WTC11 (cell line): ENCODE data around the gene GLIPR2. TPM values are rescaled to one million over a fixed set of nuclear protein-coding genes. Genes with fewer than 3 reads are reported as not detected.

ENCODE experiments used
- ATAC-seq: fragments of 200-7000 bp; cut with Tn5 transposase; 2 replicates; pipeline ENCODE4 v1.10.0; 2021; ENCODE audit warnings: mild to moderate bottlenecking, moderate library complexity
- CTCF ChIA-PET: fragments of 300-600 bp; sonication (Branson Sonifier 250); formaldehyde crosslinking; loops from one replicate; lab custom pipeline; 2021; ENCODE audit warnings: antibody characterized with exemption; lab: Charles Lee
- POLR2A ChIA-PET: fragments of 350-600 bp; sonication (Branson Sonifier 250); formaldehyde crosslinking; loops from one replicate; lab custom pipeline; 2021; ENCODE audit warnings: antibody characterized with exemption; lab: Charles Lee
- DNase-seq: peaks from one replicate; pipeline ENCODE4 v3.0.0; 2021; ENCODE audit warnings: low spot score
- H3K27ac Mint-ChIP-seq: 2 replicates; pipeline ENCODE4 v1.8.0; 2021; ENCODE audit warnings: mixed read lengths
- H3K27me3 Mint-ChIP-seq: 2 replicates; pipeline ENCODE4 v1.8.0; 2021; ENCODE audit warnings: low read depth, mild to moderate bottlenecking, moderate library complexity, mixed read lengths
- H3K36me3 Mint-ChIP-seq: 2 replicates; pipeline ENCODE4 v1.8.0; 2021; ENCODE audit warnings: mixed read lengths
- H3K4me1 Mint-ChIP-seq: 2 replicates; pipeline ENCODE4 v1.8.0; 2022; ENCODE audit warnings: mixed read lengths
- H3K4me3 Mint-ChIP-seq: 2 replicates; pipeline ENCODE4 v1.8.0; 2021; ENCODE audit warnings: mild to moderate bottlenecking, moderate library complexity, mixed read lengths
- H3K9me3 Mint-ChIP-seq: 2 replicates; pipeline ENCODE4 v1.8.0; 2021; ENCODE audit warnings: mixed read lengths
- HMGA2 ChIP-seq: fragments of 250-450 bp; sonication (Bioruptor Pico); IDR thresholded peaks from 2 replicates; pipeline ENCODE4 v1.4.0; 2021; ENCODE audit warnings: mild to moderate bottlenecking, moderate library complexity
- NR1H2 ChIP-seq: sonication (generic); formaldehyde crosslinking; IDR thresholded peaks from 2 replicates; pipeline ENCODE4 v1.9.0; 2021; ENCODE audit warnings: mild to moderate bottlenecking, moderate library complexity, missing genetic modification reagents
- TCF7 ChIP-seq: sonication (generic); formaldehyde crosslinking; IDR thresholded peaks from 2 replicates; pipeline ENCODE4 v1.8.0; 2022; ENCODE audit warnings: mild to moderate bottlenecking, low read depth, missing genetic modification reagents, moderate library complexity
- TEAD1 ChIP-seq: sonication (generic); formaldehyde crosslinking; IDR thresholded peaks from 2 replicates; pipeline ENCODE4 v1.8.0; 2022; ENCODE audit warnings: mild to moderate bottlenecking, missing genetic modification reagents
- ZBTB21 ChIP-seq: sonication (generic); formaldehyde crosslinking; IDR thresholded peaks from 2 replicates; pipeline ENCODE4 v1.8.1; 2023; ENCODE audit warnings: mild to moderate bottlenecking, missing genetic modification reagents, borderline replicate concordance
- ZNF263 ChIP-seq: sonication (generic); formaldehyde crosslinking; IDR thresholded peaks from 2 replicates; pipeline ENCODE4 v1.8.1; 2022; ENCODE audit warnings: low read depth, mild to moderate bottlenecking, moderate library complexity, missing genetic modification reagents
- ZNF671 ChIP-seq: fragments of 250-450 bp; sonication (Bioruptor Pico); IDR thresholded peaks from 2 replicates; pipeline ENCODE4 v1.8.0; 2021; ENCODE audit warnings: mild to moderate bottlenecking
- total RNA-seq: library from RNA; stranded (reverse); gene quantifications from 3 replicates; pipeline ENCODE4 v1.2.3, GENCODE V29; 2021
- TF ChIP-seq, protein P1 (sequence below): sonication (generic); formaldehyde crosslinking; IDR thresholded peaks from 2 replicates; pipeline ENCODE4 v1.8.1; 2023; ENCODE audit warnings: mild to moderate bottlenecking, missing genetic modification reagents, moderate library complexity
- TF ChIP-seq, protein P2 (sequence below): sonication (generic); formaldehyde crosslinking; conservative IDR thresholded peaks from 2 replicates; pipeline ENCODE4 v1.8.1; 2023; ENCODE audit warnings: mild to moderate bottlenecking, low read depth, missing genetic modification reagents, moderate library complexity
- TF ChIP-seq, protein P3 (sequence below): sonication (generic); formaldehyde crosslinking; IDR thresholded peaks from 2 replicates; pipeline ENCODE4 v1.8.1; 2023; ENCODE audit warnings: mild to moderate bottlenecking, missing genetic modification reagents
- TF ChIP-seq, protein P4 (sequence below): sonication (generic); formaldehyde crosslinking; IDR thresholded peaks from 2 replicates; pipeline ENCODE4 v1.8.1; 2022; ENCODE audit warnings: missing genetic modification reagents, borderline replicate concordance
- TF ChIP-seq, protein P5 (sequence below): fragments of 250-450 bp; sonication (Bioruptor Pico); IDR thresholded peaks from 2 replicates; pipeline ENCODE4 v1.8.0; 2021; ENCODE audit warnings: mild to moderate bottlenecking
- TF ChIP-seq, protein P6 (sequence below): sonication (generic); formaldehyde crosslinking; IDR thresholded peaks from 2 replicates; pipeline ENCODE4 v1.8.0; 2023; ENCODE audit warnings: missing genetic modification reagents
- TF ChIP-seq, protein P7 (sequence below): sonication (generic); formaldehyde crosslinking; IDR thresholded peaks from 2 replicates; pipeline ENCODE4 v1.8.1; 2022; ENCODE audit warnings: mild to moderate bottlenecking, moderate library complexity, missing genetic modification reagents
- TF ChIP-seq, protein P8 (sequence below): sonication (generic); formaldehyde crosslinking; IDR thresholded peaks from 2 replicates; pipeline ENCODE4 v1.8.0; 2023; ENCODE audit warnings: missing genetic modification reagents, mild to moderate bottlenecking, borderline replicate concordance
- TF ChIP-seq, protein P9 (sequence below): fragments of 250-450 bp; sonication (Bioruptor Pico); IDR thresholded peaks from 2 replicates; pipeline ENCODE4 v1.9.0; 2021; ENCODE audit warnings: moderate library complexity, mild to moderate bottlenecking, inconsistent platforms, borderline replicate concordance

Gene GLIPR2
- total RNA-seq, 1 experiment from 2014 or later, result 3.7 TPM

DNA sequence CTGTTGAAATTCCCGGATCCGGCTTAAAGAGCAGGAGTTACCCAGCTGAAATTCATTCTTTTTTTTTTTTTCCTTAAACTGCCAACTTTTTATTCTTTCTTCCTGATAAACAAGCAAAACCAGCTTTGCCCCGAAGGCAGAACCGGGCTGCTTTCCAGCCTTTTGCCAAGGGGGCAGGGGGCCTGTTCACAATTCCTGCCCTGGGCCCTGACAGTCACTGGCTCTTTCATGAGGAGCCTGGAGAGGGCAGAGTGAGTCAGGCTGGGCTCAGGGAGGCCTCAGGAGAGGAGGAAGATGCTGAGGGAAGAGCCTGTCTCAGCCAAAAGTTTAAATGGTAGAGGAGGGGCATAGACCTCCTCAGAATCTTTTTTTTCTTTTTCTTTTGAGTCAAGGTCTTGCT is 4.8 kb downstream of the GLIPR2 start:
- TF ChIP-seq ZBTB21 (CRISPR knock-in tag), result no peak
- TF ChIP-seq, protein P1, sequence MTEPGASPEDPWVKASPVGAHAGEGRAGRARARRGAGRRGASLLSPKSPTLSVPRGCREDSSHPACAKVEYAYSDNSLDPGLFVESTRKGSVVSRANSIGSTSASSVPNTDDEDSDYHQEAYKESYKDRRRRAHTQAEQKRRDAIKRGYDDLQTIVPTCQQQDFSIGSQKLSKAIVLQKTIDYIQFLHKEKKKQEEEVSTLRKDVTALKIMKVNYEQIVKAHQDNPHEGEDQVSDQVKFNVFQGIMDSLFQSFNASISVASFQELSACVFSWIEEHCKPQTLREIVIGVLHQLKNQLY, result no peak
- TF ChIP-seq, protein P2, sequence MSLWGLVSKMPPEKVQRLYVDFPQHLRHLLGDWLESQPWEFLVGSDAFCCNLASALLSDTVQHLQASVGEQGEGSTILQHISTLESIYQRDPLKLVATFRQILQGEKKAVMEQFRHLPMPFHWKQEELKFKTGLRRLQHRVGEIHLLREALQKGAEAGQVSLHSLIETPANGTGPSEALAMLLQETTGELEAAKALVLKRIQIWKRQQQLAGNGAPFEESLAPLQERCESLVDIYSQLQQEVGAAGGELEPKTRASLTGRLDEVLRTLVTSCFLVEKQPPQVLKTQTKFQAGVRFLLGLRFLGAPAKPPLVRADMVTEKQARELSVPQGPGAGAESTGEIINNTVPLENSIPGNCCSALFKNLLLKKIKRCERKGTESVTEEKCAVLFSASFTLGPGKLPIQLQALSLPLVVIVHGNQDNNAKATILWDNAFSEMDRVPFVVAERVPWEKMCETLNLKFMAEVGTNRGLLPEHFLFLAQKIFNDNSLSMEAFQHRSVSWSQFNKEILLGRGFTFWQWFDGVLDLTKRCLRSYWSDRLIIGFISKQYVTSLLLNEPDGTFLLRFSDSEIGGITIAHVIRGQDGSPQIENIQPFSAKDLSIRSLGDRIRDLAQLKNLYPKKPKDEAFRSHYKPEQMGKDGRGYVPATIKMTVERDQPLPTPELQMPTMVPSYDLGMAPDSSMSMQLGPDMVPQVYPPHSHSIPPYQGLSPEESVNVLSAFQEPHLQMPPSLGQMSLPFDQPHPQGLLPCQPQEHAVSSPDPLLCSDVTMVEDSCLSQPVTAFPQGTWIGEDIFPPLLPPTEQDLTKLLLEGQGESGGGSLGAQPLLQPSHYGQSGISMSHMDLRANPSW (CRISPR knock-in tag), result no peak
- TF ChIP-seq TEAD1 (CRISPR knock-in tag), result no peak
- TF ChIP-seq ZNF263 (CRISPR knock-in tag), result no peak
- no peak for TF ChIP-seq ZNF671
- TF ChIP-seq, protein P3, sequence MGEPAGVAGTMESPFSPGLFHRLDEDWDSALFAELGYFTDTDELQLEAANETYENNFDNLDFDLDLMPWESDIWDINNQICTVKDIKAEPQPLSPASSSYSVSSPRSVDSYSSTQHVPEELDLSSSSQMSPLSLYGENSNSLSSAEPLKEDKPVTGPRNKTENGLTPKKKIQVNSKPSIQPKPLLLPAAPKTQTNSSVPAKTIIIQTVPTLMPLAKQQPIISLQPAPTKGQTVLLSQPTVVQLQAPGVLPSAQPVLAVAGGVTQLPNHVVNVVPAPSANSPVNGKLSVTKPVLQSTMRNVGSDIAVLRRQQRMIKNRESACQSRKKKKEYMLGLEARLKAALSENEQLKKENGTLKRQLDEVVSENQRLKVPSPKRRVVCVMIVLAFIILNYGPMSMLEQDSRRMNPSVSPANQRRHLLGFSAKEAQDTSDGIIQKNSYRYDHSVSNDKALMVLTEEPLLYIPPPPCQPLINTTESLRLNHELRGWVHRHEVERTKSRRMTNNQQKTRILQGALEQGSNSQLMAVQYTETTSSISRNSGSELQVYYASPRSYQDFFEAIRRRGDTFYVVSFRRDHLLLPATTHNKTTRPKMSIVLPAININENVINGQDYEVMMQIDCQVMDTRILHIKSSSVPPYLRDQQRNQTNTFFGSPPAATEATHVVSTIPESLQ (CRISPR knock-in tag), result no peak
- no peak for TF ChIP-seq HMGA2 (CRISPR knock-in tag)
- TF ChIP-seq, protein P4, sequence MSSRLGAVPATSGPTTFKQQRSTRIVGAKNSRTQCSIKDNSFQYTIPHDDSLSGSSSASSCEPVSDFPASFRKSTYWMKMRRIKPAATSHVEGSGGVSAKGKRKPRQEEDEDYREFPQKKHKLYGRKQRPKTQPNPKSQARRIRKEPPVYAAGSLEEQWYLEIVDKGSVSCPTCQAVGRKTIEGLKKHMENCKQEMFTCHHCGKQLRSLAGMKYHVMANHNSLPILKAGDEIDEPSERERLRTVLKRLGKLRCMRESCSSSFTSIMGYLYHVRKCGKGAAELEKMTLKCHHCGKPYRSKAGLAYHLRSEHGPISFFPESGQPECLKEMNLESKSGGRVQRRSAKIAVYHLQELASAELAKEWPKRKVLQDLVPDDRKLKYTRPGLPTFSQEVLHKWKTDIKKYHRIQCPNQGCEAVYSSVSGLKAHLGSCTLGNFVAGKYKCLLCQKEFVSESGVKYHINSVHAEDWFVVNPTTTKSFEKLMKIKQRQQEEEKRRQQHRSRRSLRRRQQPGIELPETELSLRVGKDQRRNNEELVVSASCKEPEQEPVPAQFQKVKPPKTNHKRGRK (CRISPR knock-in tag), result no peak
- TF ChIP-seq, protein P5, sequence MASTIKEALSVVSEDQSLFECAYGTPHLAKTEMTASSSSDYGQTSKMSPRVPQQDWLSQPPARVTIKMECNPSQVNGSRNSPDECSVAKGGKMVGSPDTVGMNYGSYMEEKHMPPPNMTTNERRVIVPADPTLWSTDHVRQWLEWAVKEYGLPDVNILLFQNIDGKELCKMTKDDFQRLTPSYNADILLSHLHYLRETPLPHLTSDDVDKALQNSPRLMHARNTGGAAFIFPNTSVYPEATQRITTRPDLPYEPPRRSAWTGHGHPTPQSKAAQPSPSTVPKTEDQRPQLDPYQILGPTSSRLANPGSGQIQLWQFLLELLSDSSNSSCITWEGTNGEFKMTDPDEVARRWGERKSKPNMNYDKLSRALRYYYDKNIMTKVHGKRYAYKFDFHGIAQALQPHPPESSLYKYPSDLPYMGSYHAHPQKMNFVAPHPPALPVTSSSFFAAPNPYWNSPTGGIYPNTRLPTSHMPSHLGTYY, result no peak
- TF ChIP-seq, protein P6, sequence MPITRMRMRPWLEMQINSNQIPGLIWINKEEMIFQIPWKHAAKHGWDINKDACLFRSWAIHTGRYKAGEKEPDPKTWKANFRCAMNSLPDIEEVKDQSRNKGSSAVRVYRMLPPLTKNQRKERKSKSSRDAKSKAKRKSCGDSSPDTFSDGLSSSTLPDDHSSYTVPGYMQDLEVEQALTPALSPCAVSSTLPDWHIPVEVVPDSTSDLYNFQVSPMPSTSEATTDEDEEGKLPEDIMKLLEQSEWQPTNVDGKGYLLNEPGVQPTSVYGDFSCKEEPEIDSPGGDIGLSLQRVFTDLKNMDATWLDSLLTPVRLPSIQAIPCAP (CRISPR knock-in tag), result no peak
- TF ChIP-seq, protein P7, sequence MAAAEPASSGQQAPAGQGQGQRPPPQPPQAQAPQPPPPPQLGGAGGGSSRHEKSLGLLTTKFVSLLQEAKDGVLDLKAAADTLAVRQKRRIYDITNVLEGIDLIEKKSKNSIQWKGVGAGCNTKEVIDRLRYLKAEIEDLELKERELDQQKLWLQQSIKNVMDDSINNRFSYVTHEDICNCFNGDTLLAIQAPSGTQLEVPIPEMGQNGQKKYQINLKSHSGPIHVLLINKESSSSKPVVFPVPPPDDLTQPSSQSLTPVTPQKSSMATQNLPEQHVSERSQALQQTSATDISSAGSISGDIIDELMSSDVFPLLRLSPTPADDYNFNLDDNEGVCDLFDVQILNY (CRISPR knock-in tag), result no peak
- CTCF ChIA-PET, result interaction anchor here (0.6 to 2.1 kb wide), 3 partner anchors 22 to 30 kb away, joined by 3 to 10 read pairs (median 6); no protein-coding TSS in a partner anchor
- Mint-ChIP-seq H3K27me3 (peaks cover 57% of the 10 kb centered on the region), H3K36me3 (peaks cover 11% of the 10 kb centered on the region), H3K9me3 (peaks cover 12% of the 10 kb centered on the region), H3K27ac (no peak overlapping the region), H3K4me3 (no peak overlapping the region), H3K4me1 (peaks cover 9% of the 10 kb centered on the region)
- DNase-seq, result peak; percentile 46
- POLR2A ChIA-PET, result no interaction called here
- ATAC-seq, result peak; percentile 57

DNA sequence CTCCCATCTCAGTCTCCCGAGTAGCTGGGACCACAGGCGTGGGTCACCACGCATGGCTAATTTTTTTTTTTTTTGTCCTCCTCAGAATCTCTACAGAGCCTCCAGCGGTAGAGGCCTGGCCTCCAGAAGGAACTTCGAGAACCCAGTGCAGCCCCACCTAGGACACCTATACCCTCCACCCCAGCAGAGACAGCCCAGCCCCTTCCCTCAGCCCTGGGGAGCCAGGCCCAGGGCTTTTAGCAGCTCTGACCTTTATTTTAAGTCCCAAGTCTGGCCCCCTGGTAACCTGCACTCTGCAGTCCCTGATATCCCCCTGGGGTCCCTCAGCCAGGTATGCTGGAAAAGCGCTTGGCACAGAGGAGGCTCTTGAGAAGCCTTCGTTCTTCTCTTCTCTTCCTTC is 5.2 kb downstream of the GLIPR2 start:
- peaks cover 14% of the 10 kb centered on the region for H3K9me3 Mint-ChIP-seq
- H3K4me3 Mint-ChIP-seq, result no peak overlapping the region
- no peak for DNase-seq
- H3K27me3 Mint-ChIP-seq, result peaks cover 59% of the 10 kb centered on the region
- peaks cover 9% of the 10 kb centered on the region for H3K4me1 Mint-ChIP-seq
- CTCF ChIA-PET, result interaction anchor here (0.6 to 0.7 kb wide), 4 partner anchors 22 to 30 kb away, joined by 3 to 6 read pairs (median 4); no protein-coding TSS in a partner anchor
- POLR2A ChIA-PET, result no interaction called here
- no peak overlapping the region for H3K27ac Mint-ChIP-seq
- peaks cover 13% of the 10 kb centered on the region for H3K36me3 Mint-ChIP-seq
- ATAC-seq, result no peak
- TF ChIP-seq TCF7 (CRISPR knock-in tag) (no peak), HMGA2 (CRISPR knock-in tag) (no peak), ZNF671 (no peak), TEAD1 (CRISPR knock-in tag) (no peak), NR1H2 (CRISPR knock-in tag) (no peak)
- TF ChIP-seq, protein P8, sequence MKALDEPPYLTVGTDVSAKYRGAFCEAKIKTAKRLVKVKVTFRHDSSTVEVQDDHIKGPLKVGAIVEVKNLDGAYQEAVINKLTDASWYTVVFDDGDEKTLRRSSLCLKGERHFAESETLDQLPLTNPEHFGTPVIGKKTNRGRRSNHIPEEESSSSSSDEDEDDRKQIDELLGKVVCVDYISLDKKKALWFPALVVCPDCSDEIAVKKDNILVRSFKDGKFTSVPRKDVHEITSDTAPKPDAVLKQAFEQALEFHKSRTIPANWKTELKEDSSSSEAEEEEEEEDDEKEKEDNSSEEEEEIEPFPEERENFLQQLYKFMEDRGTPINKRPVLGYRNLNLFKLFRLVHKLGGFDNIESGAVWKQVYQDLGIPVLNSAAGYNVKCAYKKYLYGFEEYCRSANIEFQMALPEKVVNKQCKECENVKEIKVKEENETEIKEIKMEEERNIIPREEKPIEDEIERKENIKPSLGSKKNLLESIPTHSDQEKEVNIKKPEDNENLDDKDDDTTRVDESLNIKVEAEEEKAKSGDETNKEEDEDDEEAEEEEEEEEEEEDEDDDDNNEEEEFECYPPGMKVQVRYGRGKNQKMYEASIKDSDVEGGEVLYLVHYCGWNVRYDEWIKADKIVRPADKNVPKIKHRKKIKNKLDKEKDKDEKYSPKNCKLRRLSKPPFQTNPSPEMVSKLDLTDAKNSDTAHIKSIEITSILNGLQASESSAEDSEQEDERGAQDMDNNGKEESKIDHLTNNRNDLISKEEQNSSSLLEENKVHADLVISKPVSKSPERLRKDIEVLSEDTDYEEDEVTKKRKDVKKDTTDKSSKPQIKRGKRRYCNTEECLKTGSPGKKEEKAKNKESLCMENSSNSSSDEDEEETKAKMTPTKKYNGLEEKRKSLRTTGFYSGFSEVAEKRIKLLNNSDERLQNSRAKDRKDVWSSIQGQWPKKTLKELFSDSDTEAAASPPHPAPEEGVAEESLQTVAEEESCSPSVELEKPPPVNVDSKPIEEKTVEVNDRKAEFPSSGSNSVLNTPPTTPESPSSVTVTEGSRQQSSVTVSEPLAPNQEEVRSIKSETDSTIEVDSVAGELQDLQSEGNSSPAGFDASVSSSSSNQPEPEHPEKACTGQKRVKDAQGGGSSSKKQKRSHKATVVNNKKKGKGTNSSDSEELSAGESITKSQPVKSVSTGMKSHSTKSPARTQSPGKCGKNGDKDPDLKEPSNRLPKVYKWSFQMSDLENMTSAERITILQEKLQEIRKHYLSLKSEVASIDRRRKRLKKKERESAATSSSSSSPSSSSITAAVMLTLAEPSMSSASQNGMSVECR, result no peak
- TF ChIP-seq, protein P9, sequence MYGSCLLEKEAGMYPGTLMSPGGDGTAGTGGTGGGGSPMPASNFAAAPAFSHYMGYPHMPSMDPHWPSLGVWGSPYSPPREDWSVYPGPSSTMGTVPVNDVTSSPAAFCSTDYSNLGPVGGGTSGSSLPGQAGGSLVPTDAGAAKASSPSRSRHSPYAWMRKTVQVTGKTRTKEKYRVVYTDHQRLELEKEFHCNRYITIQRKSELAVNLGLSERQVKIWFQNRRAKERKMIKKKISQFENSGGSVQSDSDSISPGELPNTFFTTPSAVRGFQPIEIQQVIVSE (CRISPR knock-in tag), result no peak
